GM19468 (cell line): ENCODE data around the gene NTPCR.
"Not testable (repeated sequence)": the region's sequence is repeated elsewhere in the genome, so short reads cannot be mapped to it uniquely, and the experiment has no call there.

Experiments
- ATAC-seq: cut with Tn5 transposase; IDR thresholded peaks from one replicate; pipeline ENCODE4 v1.9.1; 2021; ENCODE audit warnings: mild to moderate bottlenecking, moderate library complexity, moderate number of reproducible peaks; ENCODE audit not compliant: unreplicated experiment; ENCODE audit errors: extremely low read depth

The NTPCR gene

GRCh38 chr1:232983375-232983774, 33.0 kb downstream of the NTPCR start:
- no peak for ATAC-seq

- ATAC-seq, result no peak
These were observed 33.6 kb downstream of the NTPCR start for GRCh38 chr1:232983817-232984567.

- ATAC-seq, result no peak
These were observed 34.4 kb downstream of the NTPCR start for GRCh38 chr1:232984577-232985425.

- ATAC-seq, result no peak
These were observed 35.6 kb downstream of the NTPCR start for GRCh38 chr1:232985882-232986526.

- no peak for ATAC-seq
These were observed 36.1 kb downstream of the NTPCR start for GRCh38 chr1:232986527-232986922.

GRCh38 chr1:232987046-232987773, 36.8 kb downstream of the NTPCR start:
- no peak for ATAC-seq

- no peak for ATAC-seq
These were observed 37.3 kb downstream of the NTPCR start for GRCh38 chr1:232987774-232988140.

- no peak for ATAC-seq
These were observed 38.2 kb downstream of the NTPCR start for GRCh38 chr1:232988572-232989040.

- no peak for ATAC-seq
These were observed 40.0 kb downstream of the NTPCR start for GRCh38 chr1:232990176-232991128.

GRCh38 chr1:232991238-232991637, 40.8 kb downstream of the NTPCR start:
- no peak for ATAC-seq

GRCh38 chr1:232992227-232992626, 41.8 kb downstream of the NTPCR start:
- ATAC-seq, result no peak

GRCh38 chr1:232993555-232993954, 43.1 kb downstream of the NTPCR start:
- no peak for ATAC-seq

GRCh38 chr1:232995189-232995588, 44.8 kb downstream of the NTPCR start:
- ATAC-seq, result no peak

GRCh38 chr1:232996143-232996542, 45.7 kb downstream of the NTPCR start:
- no peak for ATAC-seq

GRCh38 chr1:232998138-232998537, 47.7 kb downstream of the NTPCR start:
- no peak for ATAC-seq

- no peak for ATAC-seq
These were observed 48.2 kb downstream of the NTPCR start for GRCh38 chr1:232998646-232999045.

GRCh38 chr1:232999956-233000625, 49.7 kb downstream of the NTPCR start:
- ATAC-seq, result no peak

GRCh38 chr1:233003638-233004037, 53.2 kb downstream of the NTPCR start:
- ATAC-seq, result not testable (repeated sequence)

GRCh38 chr1:233004451-233004850, 54.0 kb downstream of the NTPCR start:
- no peak for ATAC-seq
